ENCODE results near the gene PLPPR3. TPM values are rescaled to one million over a fixed set of nuclear protein-coding genes. Genes with fewer than 3 reads are reported as not detected.

The PLPPR3 gene
- total and polyA plus RNA-seq, 2 experiments from 2014 or later: 65.7 to 88.2 TPM

DNA sequence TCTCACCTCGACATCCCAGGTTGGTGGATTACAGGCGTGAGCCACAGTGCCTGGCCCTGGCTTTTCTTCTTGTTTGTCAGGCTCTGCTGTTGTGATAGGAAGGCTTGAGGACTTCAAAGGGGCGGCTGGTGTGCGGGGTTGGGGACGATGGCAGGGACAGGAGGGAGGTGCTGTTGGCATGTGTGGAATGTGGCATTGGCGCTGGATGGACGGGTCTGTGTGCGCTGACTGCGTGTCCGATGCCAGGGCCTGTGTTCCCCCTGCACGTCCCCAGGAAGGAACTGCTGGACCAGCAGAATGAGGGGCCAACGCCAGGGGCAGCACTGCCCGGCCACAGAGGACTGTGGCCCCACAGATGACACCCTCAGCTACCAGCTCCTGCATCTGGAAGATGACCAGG, 37.2 kb downstream of the PLPPR3 start:
- TF ChIP-seq, protein P1, sequence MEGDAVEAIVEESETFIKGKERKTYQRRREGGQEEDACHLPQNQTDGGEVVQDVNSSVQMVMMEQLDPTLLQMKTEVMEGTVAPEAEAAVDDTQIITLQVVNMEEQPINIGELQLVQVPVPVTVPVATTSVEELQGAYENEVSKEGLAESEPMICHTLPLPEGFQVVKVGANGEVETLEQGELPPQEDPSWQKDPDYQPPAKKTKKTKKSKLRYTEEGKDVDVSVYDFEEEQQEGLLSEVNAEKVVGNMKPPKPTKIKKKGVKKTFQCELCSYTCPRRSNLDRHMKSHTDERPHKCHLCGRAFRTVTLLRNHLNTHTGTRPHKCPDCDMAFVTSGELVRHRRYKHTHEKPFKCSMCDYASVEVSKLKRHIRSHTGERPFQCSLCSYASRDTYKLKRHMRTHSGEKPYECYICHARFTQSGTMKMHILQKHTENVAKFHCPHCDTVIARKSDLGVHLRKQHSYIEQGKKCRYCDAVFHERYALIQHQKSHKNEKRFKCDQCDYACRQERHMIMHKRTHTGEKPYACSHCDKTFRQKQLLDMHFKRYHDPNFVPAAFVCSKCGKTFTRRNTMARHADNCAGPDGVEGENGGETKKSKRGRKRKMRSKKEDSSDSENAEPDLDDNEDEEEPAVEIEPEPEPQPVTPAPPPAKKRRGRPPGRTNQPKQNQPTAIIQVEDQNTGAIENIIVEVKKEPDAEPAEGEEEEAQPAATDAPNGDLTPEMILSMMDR (IDR thresholded peaks at IDR 0.05; ENCODE audit: low read depth, low read length): no peak
- Histone ChIP-seq H3K4me3 (no peak overlapping the region), H3K27ac (no peak overlapping the region), H3K4me1 (ENCODE audit: low read depth) (peaks cover 15% of the 10 kb centered on the region), H3K36me3 (no peaks in the 10 kb centered on the region), H3K9me3 (ENCODE audit: low read depth) (no peaks in the 10 kb centered on the region), H3K27me3 (no peaks in the 10 kb centered on the region)
- no peak for DNase-seq (ENCODE audit: low read depth in 1 of 2, low spot score in 1 of 2)

DNA sequence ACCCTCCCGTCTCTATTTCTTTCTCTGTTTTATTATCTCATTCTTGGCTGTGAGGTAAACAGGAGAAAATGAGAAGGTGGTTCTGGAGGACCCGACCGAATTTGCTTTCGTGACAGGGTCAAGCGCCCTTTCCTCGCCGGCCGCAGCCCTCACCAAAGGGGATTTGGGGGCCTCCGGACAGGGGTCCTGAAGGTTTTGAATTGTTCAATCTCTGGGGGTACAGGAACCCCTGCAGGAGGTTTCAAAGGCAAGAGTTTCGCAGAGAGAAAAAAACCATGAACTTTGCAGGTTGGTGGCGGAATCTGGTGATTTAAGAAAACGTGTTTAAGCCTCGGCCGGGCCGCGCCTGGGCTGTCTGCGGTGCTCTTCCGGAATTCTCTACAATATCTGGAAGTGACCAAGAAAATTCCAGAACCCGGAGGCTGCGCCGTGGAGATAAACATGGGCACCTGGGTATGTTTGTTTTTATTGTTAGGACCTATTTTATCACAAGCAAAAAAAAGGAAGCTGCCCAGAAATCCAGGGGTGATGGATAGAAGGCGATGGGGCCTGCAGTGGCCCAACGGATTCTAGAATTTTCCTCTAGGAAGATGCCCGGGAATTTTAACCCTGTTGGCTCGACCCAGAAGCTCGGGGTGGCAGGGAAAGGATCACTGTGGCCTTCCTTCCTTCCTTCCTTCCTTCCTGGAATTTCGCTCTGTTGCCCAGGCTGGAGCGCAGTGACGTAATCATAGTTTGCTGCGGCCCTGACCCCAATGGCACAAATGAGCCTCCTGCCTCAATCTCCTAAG, 38.7 kb downstream of the PLPPR3 start:
- no peaks in the 10 kb centered on the region for H3K36me3 ChIP-seq
- TF ChIP-seq, protein P1 (IDR thresholded peaks at IDR 0.05; ENCODE audit: low read depth, low read length): no peak
- peaks cover 6% of the 10 kb centered on the region for H3K4me1 ChIP-seq (ENCODE audit: low read depth)
- H3K27me3 ChIP-seq: no peaks in the 10 kb centered on the region
- H3K9me3 ChIP-seq (ENCODE audit: low read depth): no peaks in the 10 kb centered on the region
- H3K27ac ChIP-seq: no peak overlapping the region
- H3K4me3 ChIP-seq: no peak overlapping the region
- no peak for DNase-seq (ENCODE audit: low read depth in 1 of 2, low spot score in 1 of 2)

DNA sequence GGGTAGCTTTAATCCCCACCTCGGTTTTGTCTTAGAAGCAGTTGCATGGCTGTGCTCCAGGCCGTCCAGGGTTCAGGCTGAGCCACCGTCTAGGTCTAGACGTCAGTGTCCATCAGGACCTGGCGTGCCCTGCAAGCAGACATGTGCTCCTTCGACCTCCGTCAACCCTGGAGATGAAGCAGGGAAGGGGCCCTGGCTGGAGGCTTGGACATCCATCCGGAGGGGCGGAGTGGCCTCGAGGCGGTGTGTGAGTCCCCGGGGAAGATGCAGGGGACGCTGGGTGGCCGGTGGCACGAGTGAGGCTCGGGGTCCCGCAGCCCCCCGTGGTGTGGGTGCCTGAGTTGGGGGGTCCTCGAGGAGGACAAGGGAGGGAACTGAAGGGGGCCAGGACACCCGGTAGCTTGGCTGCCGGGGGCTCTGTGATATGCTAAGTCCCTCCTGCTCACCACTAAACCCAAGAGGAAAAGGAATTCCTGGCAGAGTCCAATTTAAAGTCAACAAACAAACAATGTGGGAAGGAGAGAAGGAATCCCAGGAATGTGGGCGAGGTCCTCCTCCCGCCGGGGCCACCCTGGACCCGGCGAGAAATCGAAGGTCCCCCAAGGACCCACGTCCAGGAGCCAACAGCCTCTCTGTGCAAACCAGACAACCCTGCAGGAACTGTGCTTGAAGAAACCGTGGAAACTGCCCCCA, 39.4 kb downstream of the PLPPR3 start:
- peaks cover 6% of the 10 kb centered on the region for H3K4me1 ChIP-seq (ENCODE audit: low read depth)
- H3K27me3 ChIP-seq: no peaks in the 10 kb centered on the region
- TF ChIP-seq, protein P1 (IDR thresholded peaks at IDR 0.05; ENCODE audit: low read depth, low read length): no peak
- peak; percentile 33 to 80 for DNase-seq (ENCODE audit: low read depth in 1 of 2, low spot score in 1 of 2)
- H3K27ac ChIP-seq: no peak overlapping the region
- no peaks in the 10 kb centered on the region for H3K9me3 ChIP-seq (ENCODE audit: low read depth)
- no peak overlapping the region for H3K4me3 ChIP-seq
- no peaks in the 10 kb centered on the region for H3K36me3 ChIP-seq

DNA sequence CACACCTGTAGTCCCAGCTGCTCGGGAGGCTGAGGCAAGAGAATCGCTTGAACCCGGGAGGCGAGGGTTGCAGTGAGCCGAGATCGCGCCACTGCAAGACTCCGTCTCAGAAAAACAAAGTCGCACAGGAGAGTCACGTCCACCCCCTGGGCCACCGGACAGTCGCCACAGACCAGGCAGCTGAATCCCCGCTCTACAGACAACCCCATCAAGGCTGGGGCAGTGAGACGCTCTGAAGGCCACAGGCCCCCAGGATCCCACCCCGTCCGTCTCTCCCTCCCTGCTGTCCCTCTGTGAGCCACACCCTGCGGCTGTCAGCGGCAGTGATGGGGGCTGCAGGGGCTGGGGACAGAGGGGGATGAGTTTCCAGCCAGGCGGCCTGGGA, 40.0 kb downstream of the PLPPR3 start:
- TF ChIP-seq, protein P1 (IDR thresholded peaks at IDR 0.05; ENCODE audit: low read depth, low read length): no peak
- Histone ChIP-seq H3K27ac (no peak overlapping the region), H3K36me3 (no peaks in the 10 kb centered on the region), H3K27me3 (no peaks in the 10 kb centered on the region), H3K4me3 (no peak overlapping the region), H3K9me3 (ENCODE audit: low read depth) (no peaks in the 10 kb centered on the region), H3K4me1 (ENCODE audit: low read depth) (peaks cover 6% of the 10 kb centered on the region)
- no peak for DNase-seq (ENCODE audit: low read depth in 1 of 2, low spot score in 1 of 2)

DNA sequence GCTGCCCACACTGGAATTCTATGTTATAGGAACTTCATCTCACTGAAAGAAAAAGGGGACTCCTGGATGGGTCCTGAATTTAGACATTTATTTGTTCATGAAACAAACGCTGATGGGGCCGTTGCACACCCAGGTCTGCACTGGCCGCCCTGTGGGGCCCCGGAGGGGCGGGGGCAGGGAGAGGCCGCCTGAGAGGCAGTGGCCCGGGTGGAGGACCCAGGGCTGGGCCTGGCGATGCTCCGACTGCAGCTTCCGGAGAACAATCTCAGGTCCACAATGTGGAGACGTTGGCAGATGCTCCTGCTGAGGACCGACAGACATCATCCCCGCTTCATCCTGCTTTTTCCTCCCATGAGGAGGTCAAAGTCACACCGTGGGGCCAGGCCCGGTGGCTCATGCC, 40.8 kb downstream of the PLPPR3 start:
- no peak overlapping the region for H3K27ac ChIP-seq
- H3K9me3 ChIP-seq (ENCODE audit: low read depth): no peaks in the 10 kb centered on the region

More for the DNA sequence above, 40.8 kb downstream of the PLPPR3 start:
- no peak for DNase-seq (ENCODE audit: low read depth in 1 of 2, low spot score in 1 of 2)
- Histone ChIP-seq H3K36me3 (no peaks in the 10 kb centered on the region), H3K4me1 (ENCODE audit: low read depth) (peaks cover 6% of the 10 kb centered on the region), H3K4me3 (no peak overlapping the region), H3K27me3 (no peaks in the 10 kb centered on the region)
- TF ChIP-seq, protein P1 (IDR thresholded peaks at IDR 0.05; ENCODE audit: low read depth, low read length): no peak

Measured in cardiac muscle cell (in vitro differentiated cells and primary cell).